Fibroblast of lung (primary cell): ENCODE measurements around the gene SUN5.

Source experiments
- CTCF ChIP-seq, 2 donors: IDR thresholded peaks in 1 of 2; conservative IDR thresholded peaks in 1 of 2; 1 replicate in 1 of 2; 2 replicates in 1 of 2; pipeline ENCODE4 v1.5.1; 2011 to 2012; ENCODE audit warnings: low read length in 2 of 2, control low read depth in 1 of 2, inconsistent platforms in 1 of 2, low read depth in 1 of 2, mild to moderate bottlenecking in 1 of 2
- EZH2 ChIP-seq: IDR thresholded peaks from 2 replicates; pipeline ENCODE4 v1.5.1; 2012; ENCODE audit warnings: low read length, control low read depth, mild to moderate bottlenecking; ENCODE audit errors: missing control alignments

GRCh38 chr20:33032555-33032954 is 28.3 kb upstream of the SUN5 start:
- no peak for TF ChIP-seq EZH2
- TF ChIP-seq CTCF (conservative IDR thresholded peaks at IDR 0.05 in 1 of 2, IDR thresholded peaks at IDR 0.05 in 1 of 2; ENCODE audit: low read depth in 1 of 2, low read length in 2 of 2), result no peak
